Left renal pelvis (tissue), 4 donors: ENCODE measurements around the gene FBXL4. TPM values are rescaled to one million over a fixed set of nuclear protein-coding genes. Genes with fewer than 3 reads are reported as not detected.

Experiments used
- DNase-seq, 4 donors: peaks; one replicate each; pipeline ENCODE4 v3.0.0-alpha.2; 2013; ENCODE audit warnings: low read depth in 4 of 4, low spot score in 3 of 4
- polyA plus RNA-seq, 4 donors: library from polyadenylated mRNA; unstranded; fragments of 120-200 nt; gene quantifications; one replicate each; pipeline ENCODE4 v1.2.1, GENCODE V29; 2013; ENCODE audit not compliant: insufficient read length in 4 of 4

The FBXL4 gene
- polyA plus RNA-seq = 10 to 100 TPM; 13.0 to 29.5 (median 24.7) TPM

DNA sequence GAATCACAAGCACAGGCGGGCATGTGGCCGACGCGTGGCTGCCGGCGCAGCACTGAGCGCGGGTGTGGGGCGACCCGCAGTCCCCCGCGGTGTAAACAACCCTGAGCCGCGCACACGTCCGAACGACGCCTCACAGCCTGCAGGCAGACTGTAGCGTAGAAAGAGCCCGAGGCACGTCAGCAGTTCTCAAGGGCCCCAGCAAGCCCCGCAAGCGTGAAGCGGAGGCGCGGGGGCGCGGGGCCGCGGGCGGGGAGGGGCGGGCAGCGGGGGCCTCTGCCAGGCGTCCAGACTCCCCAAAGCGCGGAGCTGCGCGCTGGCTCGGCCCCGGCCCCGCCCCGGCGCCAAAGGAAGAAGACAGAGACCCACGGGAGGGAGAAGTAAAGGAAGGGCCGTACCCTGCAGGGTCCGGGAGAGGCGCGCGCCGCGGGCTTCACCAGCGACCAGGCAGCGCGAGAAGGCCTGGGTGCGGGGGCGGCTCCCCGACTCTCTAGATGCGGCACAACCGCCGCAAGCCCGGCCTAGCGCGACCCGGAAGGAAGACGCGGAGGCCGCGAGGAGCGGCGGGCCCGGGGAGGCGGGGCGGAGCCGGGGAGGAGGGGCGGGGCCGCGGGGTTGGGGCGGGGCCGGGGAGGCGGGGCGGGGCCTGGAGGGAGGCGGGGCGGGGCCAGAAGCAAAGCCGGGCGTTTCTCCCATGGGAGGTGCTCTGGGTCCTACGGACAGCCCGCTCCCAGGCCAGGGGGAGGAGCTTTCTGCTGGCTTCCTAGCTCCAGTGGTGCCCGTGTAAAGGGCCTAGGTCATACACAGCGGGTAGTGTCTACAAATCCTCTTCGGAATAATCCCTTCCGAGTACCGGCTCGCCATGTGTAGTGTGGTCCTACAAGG, at the start of gene FBXL4:
TSS of gene FBXL4 (minus strand) at position 536 of the 882 bp plus-strand sequence. CDS start 20,958 bp downstream, outside the sequence.
- DNase-seq = peak in 3 of 4 donors; percentile 40 to 54 (median 46)

DNA sequence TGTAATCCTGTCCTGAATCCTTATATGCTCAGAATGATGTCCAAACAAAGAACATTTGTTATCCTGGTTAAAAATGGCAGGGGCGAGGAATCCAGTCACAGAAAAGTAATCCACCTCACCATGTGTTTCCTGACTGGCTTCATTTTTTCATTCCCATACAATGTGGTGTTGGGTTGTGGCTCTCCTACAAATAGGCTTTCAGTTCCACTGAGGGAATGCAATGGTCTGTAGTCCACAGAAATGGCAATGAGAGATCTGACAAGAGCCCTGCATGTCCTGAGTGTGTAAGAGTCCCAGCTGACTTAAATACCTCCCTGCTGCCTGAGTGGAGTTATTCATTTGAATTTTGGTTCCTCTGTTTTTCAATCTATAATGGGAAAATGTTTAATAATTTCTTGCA, 47.4 kb upstream of the FBXL4 start:
- no peak for DNase-seq

DNA sequence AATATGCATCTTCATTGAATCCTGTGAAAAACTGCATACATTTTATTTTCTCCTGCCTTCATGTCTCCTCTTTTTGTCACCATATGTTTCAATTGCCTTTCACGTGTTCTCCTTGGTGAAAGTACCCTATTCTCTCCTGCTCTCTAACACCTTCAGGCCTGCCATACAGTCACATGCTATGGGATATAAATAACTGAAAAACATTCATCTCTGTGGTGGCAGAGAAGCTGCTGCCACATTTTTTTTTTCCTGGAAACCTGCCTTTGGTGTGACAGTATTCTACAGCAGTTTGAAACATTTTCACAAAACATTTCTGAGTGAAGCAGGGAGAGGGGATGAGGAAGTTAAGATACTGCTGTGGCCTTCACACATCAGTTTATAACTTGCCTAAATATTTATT, 44.8 kb upstream of the FBXL4 start:
- no peak for DNase-seq

DNA sequence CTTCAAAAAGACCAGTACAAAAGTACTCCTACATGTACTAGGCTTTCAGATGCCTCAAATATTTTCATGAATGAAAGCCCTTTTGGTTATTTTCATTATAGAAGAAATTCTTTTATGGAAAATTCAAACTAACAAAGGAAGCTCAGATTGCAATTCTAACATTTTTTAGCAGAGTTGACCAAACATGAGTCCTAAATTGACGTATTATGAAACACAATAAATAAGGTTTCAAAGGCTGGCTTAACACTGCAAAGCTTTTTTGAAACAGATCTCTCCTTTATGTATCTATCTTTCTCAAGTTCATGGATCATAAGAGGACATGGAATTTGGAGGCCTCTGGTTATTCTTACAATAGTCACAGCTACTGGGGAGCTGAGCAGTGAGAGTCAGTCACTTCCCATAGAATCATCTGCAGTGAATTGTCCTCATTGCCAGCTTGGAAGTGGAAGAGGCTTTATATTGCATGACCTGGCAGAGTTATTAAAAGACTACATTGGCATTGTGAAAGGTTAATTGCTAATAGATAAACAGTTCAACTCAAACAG, 38.4 kb upstream of the FBXL4 start:
- no peak for DNase-seq

DNA sequence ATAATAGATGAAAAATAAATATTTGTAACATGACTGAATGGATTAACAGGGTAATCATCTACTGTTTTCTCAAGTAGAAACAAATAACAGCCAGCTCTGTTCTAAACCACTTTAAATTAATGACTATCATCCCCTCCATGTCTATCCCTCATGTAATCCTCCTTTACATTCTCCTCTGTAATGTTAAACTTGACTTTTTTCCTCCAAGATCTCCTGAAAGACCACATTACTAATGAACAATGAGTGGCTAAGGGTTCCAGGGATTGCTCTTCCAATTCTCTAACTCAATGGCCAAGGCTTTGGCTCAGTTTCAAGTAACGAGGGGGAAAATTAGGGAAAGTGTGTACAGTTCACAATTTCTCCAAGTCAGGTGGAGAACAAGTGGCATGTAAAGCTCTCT, 37.6 kb upstream of the FBXL4 start:
- no peak for DNase-seq

DNA sequence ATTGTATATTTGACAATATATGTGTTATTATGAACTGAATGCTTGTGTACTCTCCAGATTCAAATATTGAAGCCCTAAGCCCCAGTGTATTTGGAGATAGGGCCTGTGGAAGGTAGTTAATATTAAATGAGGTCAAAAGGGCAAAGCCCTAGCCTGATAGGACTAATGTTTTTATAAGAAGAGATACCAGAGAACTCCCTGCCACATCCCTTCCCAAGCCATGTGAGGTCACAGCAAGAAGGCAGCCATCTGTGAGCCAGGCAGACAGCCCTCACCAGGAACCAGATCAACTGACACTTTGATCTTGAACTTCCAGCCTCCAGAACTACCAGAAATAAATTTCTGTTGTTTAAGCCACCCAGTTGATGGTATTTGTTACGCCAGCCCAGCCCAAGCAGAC, 36.4 kb upstream of the FBXL4 start:
- DNase-seq = no peak

DNA sequence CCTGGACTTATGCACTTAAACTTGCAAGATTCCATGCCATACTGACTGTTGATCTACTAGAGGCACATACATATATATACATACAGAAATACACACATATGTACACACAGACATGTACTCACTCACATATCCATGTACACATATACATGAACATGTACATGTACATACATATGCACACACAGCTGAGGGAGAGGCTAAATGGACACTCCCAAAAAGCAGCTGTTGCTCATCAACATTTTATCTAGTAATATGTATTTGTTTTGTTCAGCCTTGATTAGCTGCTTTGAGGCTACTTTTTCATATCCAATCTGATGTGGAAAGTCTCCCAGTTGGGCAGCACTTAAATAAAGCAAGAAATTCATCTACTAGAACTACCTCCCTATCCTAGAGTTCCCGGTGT, 33.7 kb upstream of the FBXL4 start:
- DNase-seq = no peak

DNA sequence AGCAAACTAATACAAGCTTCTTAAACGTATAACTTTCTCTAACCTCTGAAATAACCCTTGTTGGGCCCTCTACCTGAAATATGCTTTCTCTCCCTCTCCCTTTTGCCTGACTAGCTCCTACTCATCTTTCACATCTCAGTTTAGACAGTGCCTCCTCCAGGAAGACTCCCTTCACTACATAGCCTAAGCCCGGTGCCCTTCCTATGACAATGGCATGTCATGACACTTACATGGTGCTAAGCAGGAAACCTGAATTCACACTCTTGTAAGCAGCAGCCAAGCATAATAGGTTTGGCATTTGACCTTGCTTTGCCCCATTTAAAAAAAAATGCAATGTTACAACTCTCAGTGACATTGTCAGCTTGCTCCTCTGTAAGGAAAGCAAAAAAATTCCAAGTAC, 33.1 kb upstream of the FBXL4 start:
- DNase-seq = no peak

DNA sequence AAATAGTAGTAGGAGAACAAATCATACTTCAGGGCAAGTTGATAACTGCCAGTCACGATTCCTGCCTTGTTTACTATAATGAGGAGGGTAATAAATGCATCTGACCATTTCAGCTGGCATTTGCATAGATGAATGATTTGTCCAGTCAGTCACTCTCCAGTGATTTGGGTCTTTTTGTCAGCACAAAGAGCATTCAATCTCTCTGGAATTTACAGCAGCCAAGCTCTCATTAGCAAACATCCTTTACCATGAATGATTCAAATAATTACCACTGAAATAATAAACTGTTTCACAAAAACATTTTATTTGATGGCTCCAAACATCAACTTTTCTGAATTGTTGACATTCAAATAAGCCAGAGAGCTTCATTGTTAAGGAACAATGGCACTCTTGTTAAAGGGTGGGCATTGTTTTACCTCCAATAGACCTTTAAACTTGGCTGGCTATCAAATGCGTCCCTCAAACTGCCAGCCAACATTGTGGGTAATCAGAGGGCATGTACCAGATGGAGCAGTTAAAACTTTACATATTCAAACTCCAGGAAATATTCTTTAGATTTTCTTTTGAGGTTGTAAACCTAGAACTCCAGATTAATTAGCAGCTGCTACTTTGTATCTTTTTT, 30.0 kb upstream of the FBXL4 start:
- no peak for DNase-seq

DNA sequence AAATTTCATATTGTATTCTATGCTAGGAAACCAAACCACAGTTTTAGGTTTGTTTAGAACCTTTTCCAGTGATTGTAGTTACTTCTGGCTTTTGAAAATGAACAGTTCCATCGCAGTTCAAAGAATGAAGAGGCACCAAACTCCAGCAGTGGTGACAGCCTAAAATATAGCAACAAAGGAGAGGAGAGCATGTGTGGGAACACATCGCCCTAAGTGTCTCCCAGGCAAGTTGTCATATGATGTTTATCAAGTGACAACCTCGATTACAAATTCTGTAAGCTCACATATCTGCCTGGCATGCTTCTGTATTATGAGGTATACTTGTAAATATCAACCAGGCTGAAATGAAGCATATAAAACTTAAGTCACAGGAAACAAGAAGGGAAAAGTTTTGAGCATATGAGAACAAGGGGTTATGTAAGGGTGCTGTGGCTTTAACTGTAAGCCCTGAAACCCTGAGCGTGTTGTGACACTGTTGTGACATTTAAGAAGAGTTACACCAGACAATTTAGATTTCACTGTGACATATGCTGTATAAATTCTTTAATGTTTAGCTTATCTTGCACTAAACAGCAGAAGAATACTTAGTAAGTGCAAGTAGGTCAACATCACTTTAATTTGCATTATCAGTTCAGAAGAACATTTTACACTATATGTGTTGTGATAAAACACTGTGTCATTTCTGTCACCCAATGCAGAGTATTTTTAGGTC, 29.1 kb upstream of the FBXL4 start:
- DNase-seq = no peak

DNA sequence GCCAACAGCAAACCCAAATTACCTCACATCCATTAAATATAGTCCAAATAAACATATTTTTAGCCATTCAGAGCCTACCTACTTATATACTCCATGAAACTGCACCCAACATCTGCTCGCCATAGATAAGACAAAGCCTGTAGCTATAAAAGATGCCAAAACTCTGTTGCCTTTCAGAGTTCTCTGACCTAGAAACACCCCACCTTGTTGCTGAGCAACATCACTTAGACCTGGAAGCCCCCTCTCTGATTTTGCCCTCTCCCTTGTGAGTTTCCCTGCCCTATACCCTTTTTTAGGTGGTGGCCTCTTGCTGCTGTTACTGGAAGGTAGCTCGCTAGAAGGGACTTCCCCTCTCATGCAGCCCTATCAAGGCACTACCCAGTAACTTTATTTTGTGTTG, 27.7 kb upstream of the FBXL4 start:
- DNase-seq = no peak

DNA sequence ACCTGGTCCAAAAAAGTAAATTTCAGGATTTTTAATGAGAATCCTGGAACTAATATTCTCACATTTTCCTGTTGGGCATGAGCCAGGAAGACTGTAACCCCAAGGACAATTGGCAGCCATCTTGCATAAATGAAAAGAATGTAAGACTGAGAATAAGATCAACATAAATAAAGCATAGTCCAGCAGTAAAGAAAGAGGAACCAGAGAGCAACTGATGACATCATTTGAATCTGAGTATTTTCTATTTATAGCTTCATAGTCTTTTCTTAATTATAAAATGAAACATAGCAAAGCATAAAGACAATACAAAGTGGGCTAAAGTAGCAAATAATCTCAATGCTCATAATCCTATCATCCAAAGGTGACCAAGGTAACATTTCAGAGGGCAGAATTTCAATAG, 26.6 kb upstream of the FBXL4 start:
- no peak for DNase-seq

DNA sequence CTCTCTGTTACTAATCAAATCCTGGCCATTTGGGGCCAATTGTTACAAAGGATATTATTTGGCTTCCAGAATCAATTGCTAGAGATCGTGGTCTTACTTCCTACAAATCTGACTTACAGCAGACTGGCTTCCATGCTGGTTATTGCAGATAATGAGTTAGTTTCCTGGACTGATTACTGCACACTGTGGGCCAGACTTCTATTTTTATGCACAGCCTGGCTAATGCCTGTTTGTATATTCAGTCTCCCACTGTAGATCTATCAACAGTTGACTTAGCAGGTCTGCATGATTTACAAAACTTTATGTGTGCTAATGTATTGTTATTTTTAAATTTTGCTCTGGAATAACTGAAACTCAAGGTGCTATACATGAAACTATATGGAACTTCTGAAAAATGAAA, 25.8 kb upstream of the FBXL4 start:
- DNase-seq = no peak

DNA sequence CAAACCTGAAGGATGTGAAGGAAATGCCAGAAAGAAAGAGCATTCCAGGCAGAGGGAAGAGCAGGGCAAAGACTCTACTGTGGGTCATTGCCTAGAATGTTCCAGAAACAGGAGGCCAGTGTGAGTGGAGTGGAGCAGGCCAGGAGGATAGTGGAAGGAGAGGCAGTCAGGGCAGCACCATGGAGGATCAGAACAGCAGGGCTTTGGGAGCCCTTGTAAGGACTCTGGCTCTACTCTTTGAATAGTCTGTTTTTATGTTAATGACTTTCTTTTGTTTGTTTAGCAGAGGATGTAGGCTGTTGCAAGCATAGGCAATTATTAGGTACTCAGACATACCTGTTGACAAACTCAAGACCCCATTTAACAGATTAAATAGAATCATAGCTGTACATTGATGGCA, 23.6 kb upstream of the FBXL4 start:
- no peak for DNase-seq

DNA sequence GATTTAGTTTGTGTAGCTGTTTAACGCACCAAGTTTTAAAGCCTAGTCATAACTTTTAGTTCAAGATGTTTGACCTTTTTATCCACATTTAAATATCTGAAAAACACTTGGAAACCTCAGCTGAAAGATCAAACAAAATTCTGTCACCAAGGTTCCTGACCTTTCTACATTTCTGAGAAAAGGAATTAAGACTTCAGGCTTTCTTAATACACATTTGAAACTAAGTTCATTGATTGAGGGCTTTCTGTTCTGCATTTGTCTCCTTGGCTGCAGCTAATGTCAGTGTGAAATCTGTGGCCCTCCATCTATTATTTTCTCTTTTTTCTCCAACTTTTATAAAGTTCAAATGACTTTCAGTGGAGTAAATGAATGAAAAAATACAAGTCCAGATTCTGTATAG, 22.7 kb upstream of the FBXL4 start:
- no peak for DNase-seq

DNA sequence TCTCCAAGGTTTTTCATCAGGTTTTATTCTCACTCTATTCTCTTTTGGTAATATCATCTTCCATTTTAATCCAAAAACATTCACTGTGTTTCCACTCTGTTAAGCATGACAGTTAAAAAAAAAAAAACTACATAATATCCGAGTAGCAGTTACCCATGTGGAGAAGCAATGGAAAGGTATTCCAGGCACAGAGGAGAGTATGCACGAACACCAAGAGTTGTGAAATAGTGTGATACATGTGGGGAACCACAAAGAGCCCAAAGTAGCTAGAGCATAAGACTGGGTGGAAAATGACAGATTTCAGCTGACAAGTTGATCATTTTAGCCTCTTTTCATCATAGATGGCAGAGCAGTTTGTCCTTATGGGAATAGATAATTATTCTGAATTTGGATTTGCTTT, 19.9 kb upstream of the FBXL4 start:
- DNase-seq = no peak

DNA sequence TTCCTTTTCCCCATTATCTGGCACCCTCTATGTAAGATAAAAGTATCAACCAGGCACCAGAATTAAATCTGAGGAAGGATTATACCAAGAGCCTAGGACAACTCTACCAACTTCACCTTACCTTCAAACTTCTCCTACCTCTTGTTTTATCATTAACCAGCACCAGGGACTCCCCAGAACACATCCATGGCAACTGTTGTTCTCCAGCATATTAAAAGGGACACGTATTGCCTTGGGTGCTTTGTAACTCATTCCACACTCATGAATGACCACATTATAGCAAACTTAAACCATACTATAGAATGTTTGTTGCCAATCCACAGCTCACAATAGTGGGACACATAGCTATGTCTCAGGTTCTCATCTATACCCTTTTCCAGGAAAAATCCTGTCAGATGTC, 11.9 kb upstream of the FBXL4 start:
- DNase-seq = no peak

DNA sequence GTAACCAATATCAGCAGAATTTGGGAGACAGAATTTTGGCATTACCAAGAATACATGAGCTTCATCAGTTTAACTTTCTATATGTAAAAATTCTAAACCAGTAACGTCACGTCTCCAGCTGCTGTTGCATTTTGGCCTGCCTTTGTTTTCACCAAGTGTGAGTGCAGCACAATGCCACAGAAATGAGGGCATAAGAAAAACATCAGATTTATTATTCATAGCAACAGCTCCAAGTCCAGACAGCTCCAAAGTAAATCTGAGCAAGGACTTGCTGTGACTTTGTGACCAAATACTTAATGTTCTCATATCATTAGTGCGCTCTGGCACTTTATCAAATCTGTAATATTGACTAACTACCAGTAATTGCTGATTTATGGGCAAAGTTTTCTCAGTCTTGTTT, 11.0 kb upstream of the FBXL4 start:
- no peak for DNase-seq

DNA sequence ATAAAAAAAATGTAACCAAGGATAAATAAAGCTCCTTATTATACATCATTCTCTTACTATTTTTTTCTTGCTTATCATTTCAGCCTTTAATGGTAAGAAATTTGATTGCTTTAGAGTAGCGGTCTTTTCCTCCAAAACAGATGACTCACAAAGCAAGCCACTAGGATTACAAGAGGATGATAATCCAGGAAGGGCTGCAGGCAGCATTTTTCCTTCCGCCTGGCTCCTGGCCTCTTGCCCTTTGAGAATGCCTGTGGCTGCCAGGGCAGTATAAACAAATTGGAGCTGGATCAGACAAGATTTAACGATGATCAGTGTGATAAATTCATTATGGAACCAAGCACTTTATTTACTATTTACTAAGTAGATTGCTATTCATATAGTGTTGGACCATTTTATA, 9.7 kb upstream of the FBXL4 start:
- no peak for DNase-seq

DNA sequence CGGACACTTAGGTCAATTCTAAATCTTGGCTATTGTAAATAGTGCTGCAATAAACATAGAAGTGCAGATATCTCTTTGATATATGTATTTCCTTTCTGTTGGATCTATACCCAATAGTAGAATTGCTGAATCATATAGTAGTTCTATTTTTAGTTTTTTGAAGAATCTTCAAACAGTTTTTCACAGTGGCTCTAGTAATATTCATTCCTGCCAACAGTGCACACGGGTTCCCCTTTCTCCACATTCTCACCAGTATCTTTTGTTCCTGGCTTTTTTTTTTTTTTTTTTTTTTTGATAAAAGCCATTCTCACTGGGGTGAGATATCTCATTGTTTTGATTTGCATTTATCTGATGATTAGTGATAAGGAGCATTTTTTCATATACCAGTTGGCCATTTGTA, 1.8 kb upstream of the FBXL4 start:
- DNase-seq = no peak

DNA sequence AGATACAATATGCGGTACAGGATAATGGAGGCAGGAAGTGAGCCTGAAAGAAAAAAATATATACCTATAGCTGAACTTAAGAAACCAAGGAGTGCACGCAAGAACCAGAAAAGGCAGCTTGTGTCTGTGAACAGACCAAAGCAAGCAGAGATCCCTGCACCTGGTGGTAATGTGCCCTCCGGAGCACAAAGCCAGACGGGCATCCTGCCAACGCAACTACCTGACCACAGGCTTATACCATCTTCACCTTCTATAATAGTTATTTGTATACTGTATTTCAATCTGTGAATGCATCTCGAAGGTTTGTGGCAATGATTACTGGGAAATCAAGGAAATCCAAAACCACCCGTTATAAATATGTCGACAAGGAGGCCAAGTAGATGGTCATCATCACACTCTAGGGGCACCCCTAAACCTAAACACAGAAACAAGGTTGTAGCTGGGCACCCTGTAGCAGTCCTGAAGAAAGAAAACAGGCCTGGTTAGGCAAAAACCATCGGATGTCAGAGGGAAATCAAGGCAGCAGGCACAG, 801 bp downstream of the FBXL4 start:
- DNase-seq = peak in 1 of 4 donors; percentile 39
